Glutamatergic neuron (in vitro differentiated cells): ENCODE measurements around the gene FOXE3. TPM values are rescaled to one million over a fixed set of nuclear protein-coding genes. Genes with fewer than 3 reads are reported as not detected.

Experiments
- DNase-seq: peaks from one replicate; pipeline ENCODE4 v3.0.0; 2022
- H3K27ac Mint-ChIP-seq: one replicate; pipeline ENCODE4 v1.8.0; 2020; ENCODE audit warnings: mild to moderate bottlenecking, mixed read lengths, inconsistent platforms; ENCODE audit not compliant: unreplicated experiment
- H3K27me3 Mint-ChIP-seq: one replicate; pipeline ENCODE4 v1.8.0; 2020; ENCODE audit warnings: mild to moderate bottlenecking, moderate library complexity, mixed read lengths, inconsistent platforms; ENCODE audit not compliant: unreplicated experiment
- H3K36me3 Mint-ChIP-seq: one replicate; pipeline ENCODE4 v1.8.0; 2020; ENCODE audit warnings: mild to moderate bottlenecking, mixed read lengths, inconsistent platforms; ENCODE audit not compliant: unreplicated experiment
- H3K4me1 Mint-ChIP-seq: one replicate; pipeline ENCODE4 v1.8.0; 2020; ENCODE audit warnings: mild to moderate bottlenecking, low read depth, mixed read lengths, inconsistent platforms; ENCODE audit not compliant: unreplicated experiment
- H3K4me3 Mint-ChIP-seq: one replicate; pipeline ENCODE4 v1.8.0; 2020; ENCODE audit warnings: mild to moderate bottlenecking, mixed read lengths, inconsistent platforms; ENCODE audit not compliant: unreplicated experiment
- H3K9me3 Mint-ChIP-seq: one replicate; pipeline ENCODE4 v1.8.0; 2020; ENCODE audit warnings: mild to moderate bottlenecking, moderate library complexity, mixed read lengths, inconsistent platforms; ENCODE audit not compliant: unreplicated experiment
- CTCF ChIP-seq: fragments of 200-600 bp; sonication (generic); IDR thresholded peaks from one replicate; pipeline ENCODE4 v1.5.0; 2021; ENCODE audit not compliant: partially characterized antibody, unreplicated experiment
- total RNA-seq: library from RNA; stranded (reverse); fragmentation: NEBNext Ultra II Directional; extraction: Animal tissue kit (Norgen Biotek cat#: 25700); gene quantifications from one replicate; pipeline ENCODE4 v1.2.1, GENCODE V29; 2021; ENCODE audit not compliant: unreplicated experiment

The FOXE3 gene
- total RNA-seq, 1 donor from 2014 or later: not detected

GRCh38 chr1:47440599-47441081, 24.6 kb downstream of the FOXE3 start:
- Mint-ChIP-seq H3K4me1 (peaks cover 10% of the 10 kb centered on the region), H3K4me3 (no peak overlapping the region), H3K9me3 (peaks cover 14% of the 10 kb centered on the region), H3K36me3 (no peaks in the 10 kb centered on the region), H3K27ac (no peak overlapping the region), H3K27me3 (peaks cover 22% of the 10 kb centered on the region)
- DNase-seq: no peak
- no peak for TF ChIP-seq CTCF

DNA sequence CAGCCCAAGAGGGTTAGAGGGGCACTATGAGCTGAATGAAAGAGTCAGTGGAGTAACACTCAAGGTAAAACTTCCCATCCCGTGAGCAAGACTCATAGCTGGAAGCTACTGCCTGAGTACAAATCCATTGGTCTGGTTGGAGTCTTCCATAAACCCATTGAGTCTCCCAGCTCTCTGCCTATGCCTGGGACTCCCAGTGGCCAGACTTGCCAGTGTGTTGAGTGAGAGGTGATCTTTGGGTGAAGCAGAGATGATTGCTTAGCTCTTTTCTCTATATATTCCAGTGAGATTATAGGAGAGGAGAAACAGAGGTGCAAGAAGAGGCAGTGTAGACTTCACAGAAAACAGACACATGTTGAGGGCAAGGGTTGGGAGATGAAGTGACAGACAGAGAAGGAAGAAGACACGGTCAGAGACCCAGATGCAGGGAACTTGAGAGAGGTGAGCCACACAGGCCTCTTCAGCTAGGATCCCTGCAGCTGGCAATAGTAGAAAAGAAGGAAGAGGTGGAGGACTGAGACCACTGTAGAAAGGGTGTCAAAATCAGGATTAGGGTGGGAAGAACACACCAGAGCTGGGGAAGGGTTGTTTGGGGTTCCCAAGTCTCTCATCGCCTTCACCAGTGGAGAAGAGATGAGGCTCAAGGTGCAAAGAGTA, 25.5 kb downstream of the FOXE3 start:
- Mint-ChIP-seq H3K4me3 (no peak overlapping the region), H3K9me3 (peaks cover 17% of the 10 kb centered on the region), H3K27me3 (peaks cover 20% of the 10 kb centered on the region), H3K4me1 (peaks cover 10% of the 10 kb centered on the region), H3K27ac (no peak overlapping the region), H3K36me3 (no peaks in the 10 kb centered on the region)
- TF ChIP-seq CTCF: no peak
- no peak for DNase-seq

- no peak for DNase-seq
- H3K9me3 Mint-ChIP-seq: peaks cover 19% of the 10 kb centered on the region
- no peak overlapping the region for H3K27ac Mint-ChIP-seq
- peaks cover 25% of the 10 kb centered on the region for H3K27me3 Mint-ChIP-seq
- H3K36me3 Mint-ChIP-seq: no peaks in the 10 kb centered on the region
- peaks cover 10% of the 10 kb centered on the region for H3K4me1 Mint-ChIP-seq
- no peak for TF ChIP-seq CTCF
- no peak overlapping the region for H3K4me3 Mint-ChIP-seq
Observed at GRCh38 chr1:47442202-47442601, 26.1 kb downstream of the FOXE3 start.

DNA sequence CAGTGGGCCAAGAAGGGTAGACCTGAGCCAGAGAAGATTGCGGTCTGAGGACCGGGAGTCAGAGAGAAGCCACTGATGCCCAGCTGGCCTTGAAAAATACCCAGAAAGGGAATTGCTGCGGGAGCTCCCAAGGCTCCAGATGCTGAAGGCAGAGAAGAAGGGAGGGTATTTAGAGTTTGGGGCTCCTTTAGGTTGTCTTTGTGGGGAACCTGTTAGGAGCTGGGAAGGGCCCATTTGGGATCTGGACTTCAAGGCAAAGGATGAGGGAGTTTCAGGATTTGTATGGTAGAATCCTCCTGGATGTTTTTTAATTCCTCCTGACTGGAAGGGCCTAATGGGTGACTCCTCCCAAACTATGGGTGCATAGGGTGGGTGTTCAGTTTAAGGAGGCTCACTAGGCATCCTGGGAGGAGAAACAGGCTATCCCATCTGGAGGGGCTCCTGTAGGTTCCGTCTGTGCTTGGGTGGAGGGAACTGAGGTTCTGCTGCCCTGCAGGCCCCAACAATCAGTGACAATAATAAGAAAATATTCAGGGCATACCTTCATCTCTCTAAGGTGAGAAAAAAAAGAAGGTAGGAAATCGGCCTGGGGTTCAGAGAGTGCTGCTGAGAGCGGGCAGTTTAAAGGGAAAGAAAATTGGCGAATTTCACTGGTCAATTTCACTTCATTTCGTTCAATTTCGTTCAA, 26.9 kb downstream of the FOXE3 start:
- Mint-ChIP-seq H3K9me3 (peaks cover 19% of the 10 kb centered on the region), H3K27ac (no peak overlapping the region), H3K4me1 (peaks cover 10% of the 10 kb centered on the region), H3K27me3 (peaks cover 30% of the 10 kb centered on the region), H3K4me3 (no peak overlapping the region), H3K36me3 (no peaks in the 10 kb centered on the region)
- TF ChIP-seq CTCF: no peak
- DNase-seq: no peak

DNA sequence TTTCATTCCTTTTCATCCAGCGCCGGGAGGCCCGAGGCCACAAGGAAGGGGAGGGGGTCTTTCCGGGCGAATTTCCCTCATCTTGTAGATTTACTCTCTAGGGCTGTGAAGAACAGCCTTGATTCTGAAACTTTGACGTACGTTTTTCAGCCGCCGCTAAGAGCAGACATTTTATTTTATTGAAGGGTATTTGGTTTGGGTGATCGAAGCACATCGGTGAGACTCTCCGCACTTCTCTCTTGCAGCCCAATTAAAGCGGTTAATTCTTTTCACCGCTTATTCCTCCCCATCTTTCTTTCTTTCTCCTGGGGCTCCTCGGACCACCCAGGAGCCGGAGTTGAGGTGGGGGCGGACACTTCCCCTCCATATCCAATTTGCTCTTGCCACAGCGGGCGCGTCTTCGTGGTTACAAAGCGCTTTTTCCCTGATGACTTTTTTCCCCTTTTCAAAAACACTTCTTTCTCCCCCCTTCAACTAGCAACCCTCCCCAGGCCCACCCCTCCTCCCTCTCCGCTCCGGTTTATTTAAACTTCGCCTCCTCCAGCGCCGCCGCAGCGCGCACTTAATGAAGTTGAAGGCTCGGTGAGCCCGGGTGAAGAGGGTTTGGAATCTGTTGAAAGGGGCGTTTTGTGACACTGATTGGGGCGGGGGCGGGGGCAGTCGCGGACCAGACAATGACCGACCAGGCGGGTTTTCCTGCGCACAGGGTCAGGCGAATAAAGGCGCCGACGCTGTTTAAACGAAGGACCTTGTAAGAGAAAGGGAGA, 27.6 kb downstream of the FOXE3 start:
- H3K9me3 Mint-ChIP-seq: peaks cover 19% of the 10 kb centered on the region
- no peak for DNase-seq
- peaks cover 10% of the 10 kb centered on the region for H3K4me1 Mint-ChIP-seq
- peaks cover 38% of the 10 kb centered on the region for H3K27me3 Mint-ChIP-seq
- H3K4me3 Mint-ChIP-seq: peak overlapping the region; percentile 85
- H3K27ac Mint-ChIP-seq: no peak overlapping the region
- no peaks in the 10 kb centered on the region for H3K36me3 Mint-ChIP-seq
- no peak for TF ChIP-seq CTCF
